MM.1S (cell line): ENCODE results near the gene GAREM2.

Experiments
- EZH2 ChIP-seq: fragments of 300-600 bp; sonication (generic); optimal IDR thresholded peaks from 2 replicates; pipeline ENCODE3; 2017; ENCODE audit warnings: low read depth, mild to moderate bottlenecking, antibody characterized with exemption, low read length, mixed read lengths
- TF ChIP-seq, protein P1 (sequence below): fragments of 300-600 bp; sonication (generic); IDR thresholded peaks from 2 replicates; pipeline ENCODE4 v1.5.1; 2016; ENCODE audit warnings: antibody characterized with exemption, low read length, mixed read lengths

DNA sequence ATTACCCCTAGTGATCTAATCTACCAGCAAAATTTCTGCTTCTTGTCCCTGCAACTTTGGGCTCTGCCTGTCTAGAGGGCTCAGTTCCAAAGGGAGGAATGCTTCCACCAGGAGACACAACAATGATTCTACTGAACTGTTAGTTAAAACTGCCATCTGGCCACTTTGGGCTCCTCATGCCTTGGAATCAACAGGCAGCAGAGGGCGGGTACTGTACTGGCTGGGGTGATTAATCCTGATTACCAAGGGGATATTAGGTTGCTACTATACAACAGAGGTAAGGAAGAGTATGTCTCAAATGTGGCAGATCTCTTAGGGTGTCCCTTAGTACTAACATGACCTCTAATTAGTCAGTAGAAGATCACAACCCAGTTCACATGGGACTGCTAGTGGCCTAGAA, 50.1 kb downstream of the GAREM2 start:
- TF ChIP-seq, protein P1, sequence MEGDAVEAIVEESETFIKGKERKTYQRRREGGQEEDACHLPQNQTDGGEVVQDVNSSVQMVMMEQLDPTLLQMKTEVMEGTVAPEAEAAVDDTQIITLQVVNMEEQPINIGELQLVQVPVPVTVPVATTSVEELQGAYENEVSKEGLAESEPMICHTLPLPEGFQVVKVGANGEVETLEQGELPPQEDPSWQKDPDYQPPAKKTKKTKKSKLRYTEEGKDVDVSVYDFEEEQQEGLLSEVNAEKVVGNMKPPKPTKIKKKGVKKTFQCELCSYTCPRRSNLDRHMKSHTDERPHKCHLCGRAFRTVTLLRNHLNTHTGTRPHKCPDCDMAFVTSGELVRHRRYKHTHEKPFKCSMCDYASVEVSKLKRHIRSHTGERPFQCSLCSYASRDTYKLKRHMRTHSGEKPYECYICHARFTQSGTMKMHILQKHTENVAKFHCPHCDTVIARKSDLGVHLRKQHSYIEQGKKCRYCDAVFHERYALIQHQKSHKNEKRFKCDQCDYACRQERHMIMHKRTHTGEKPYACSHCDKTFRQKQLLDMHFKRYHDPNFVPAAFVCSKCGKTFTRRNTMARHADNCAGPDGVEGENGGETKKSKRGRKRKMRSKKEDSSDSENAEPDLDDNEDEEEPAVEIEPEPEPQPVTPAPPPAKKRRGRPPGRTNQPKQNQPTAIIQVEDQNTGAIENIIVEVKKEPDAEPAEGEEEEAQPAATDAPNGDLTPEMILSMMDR, result no peak
- no peak for TF ChIP-seq EZH2
